HFFc6 (cell line): ENCODE results near the gene HCRT. TPM values are rescaled to one million over a fixed set of nuclear protein-coding genes. Genes with fewer than 3 reads are reported as not detected.
A peak's percentile ranks its signal among the peaks of the same experiment; 100 is the strongest.
"Not testable (repeated sequence)": the region's sequence is repeated elsewhere in the genome, so short reads cannot be mapped to it uniquely, and the experiment has no call there.

Experiments
- DNase-seq: peaks from one replicate; pipeline ENCODE4 v3.0.0-alpha.2; 2018
- H3K27ac Mint-ChIP-seq: 2 replicates; pipeline ENCODE4 v1.8.0; 2020; ENCODE audit warnings: mild to moderate bottlenecking, mixed read lengths
- H3K27me3 Mint-ChIP-seq: 2 replicates; pipeline ENCODE4 v1.8.0; 2021; ENCODE audit warnings: mild to moderate bottlenecking, moderate library complexity, mixed read lengths; ENCODE audit not compliant: insufficient read depth
- H3K36me3 Mint-ChIP-seq: 2 replicates; pipeline ENCODE4 v1.8.0; 2021; ENCODE audit warnings: low read depth, mixed read lengths
- H3K4me1 Mint-ChIP-seq: 2 replicates; pipeline ENCODE4 v1.8.0; 2020; ENCODE audit warnings: low read depth, mixed read lengths
- H3K4me3 Mint-ChIP-seq: 2 replicates; pipeline ENCODE4 v1.8.0; 2020; ENCODE audit warnings: mild to moderate bottlenecking, moderate library complexity, mixed read lengths
- H3K9me3 Mint-ChIP-seq: 2 replicates; pipeline ENCODE4 v1.8.0; 2020; ENCODE audit warnings: mild to moderate bottlenecking, mixed read lengths
- CTCF ChIP-seq: fragments of 200-600 bp; sonication (generic); IDR thresholded peaks from 2 replicates; pipeline ENCODE4 v1.5.0; 2021; ENCODE audit warnings: antibody characterized with exemption, mild to moderate bottlenecking
- total RNA-seq, 6 experiments: library from RNA; stranded (reverse); fragmentation: NEBNext Ultra II Directional; extraction: Animal tissue kit (Norgen Biotek cat#: 25700); gene quantifications; 2 replicates in 1 of 6; 3 replicates in 5 of 6; pipeline ENCODE4 v1.2.3, GENCODE V29; 2021

The HCRT gene
- total RNA-seq, 6 experiments from 2014 or later: not detected

GRCh38 chr17:42225646-42226045, 40.4 kb upstream of the HCRT start:
- Mint-ChIP-seq H3K4me3 (no peak overlapping the region), H3K4me1 (peaks cover 24% of the 10 kb centered on the region), H3K36me3 (peaks cover 10% of the 10 kb centered on the region)

GRCh38 chr17:42224651-42225050, 39.4 kb upstream of the HCRT start:
- no peak for DNase-seq
- H3K27ac Mint-ChIP-seq: no peak overlapping the region
- H3K27me3 Mint-ChIP-seq: no peaks in the 10 kb centered on the region; the same call in 1 of the 2 replicates
- H3K36me3 Mint-ChIP-seq: peaks cover 10% of the 10 kb centered on the region
- TF ChIP-seq CTCF: no peak
- H3K4me3 Mint-ChIP-seq: no peak overlapping the region
- no peaks in the 10 kb centered on the region for H3K9me3 Mint-ChIP-seq
- H3K4me1 Mint-ChIP-seq: peaks cover 24% of the 10 kb centered on the region

More at GRCh38 chr17:42225646-42226045, 40.4 kb upstream of the HCRT start:
- Mint-ChIP-seq H3K27ac (no peak overlapping the region), H3K9me3 (no peaks in the 10 kb centered on the region), H3K27me3 (no peaks in the 10 kb centered on the region; the same call in 1 of the 2 replicates)
- no peak for DNase-seq
- no peak for TF ChIP-seq CTCF

- Mint-ChIP-seq H3K4me1 (peaks cover 9% of the 10 kb centered on the region), H3K4me3 (no peak overlapping the region), H3K9me3 (no peaks in the 10 kb centered on the region), H3K27ac (no peak overlapping the region), H3K27me3 (no peaks in the 10 kb centered on the region; the same call in 1 of the 2 replicates), H3K36me3 (peaks cover 10% of the 10 kb centered on the region)
- TF ChIP-seq CTCF: peak; percentile 75
- peak; percentile 35 for DNase-seq
These were observed 36.9 kb upstream of the HCRT start for GRCh38 chr17:42221886-42222745.

GRCh38 chr17:42219280-42219679, 34.0 kb upstream of the HCRT start:
- not testable (repeated sequence) for H3K4me3 Mint-ChIP-seq, H3K27me3 Mint-ChIP-seq, H3K36me3 Mint-ChIP-seq, H3K9me3 Mint-ChIP-seq, H3K27ac Mint-ChIP-seq, DNase-seq, H3K4me1 Mint-ChIP-seq

GRCh38 chr17:42214156-42214555, 28.9 kb upstream of the HCRT start:
- Mint-ChIP-seq H3K4me3 (no peak overlapping the region), H3K36me3 (peaks cover 9% of the 10 kb centered on the region), H3K27ac (no peak overlapping the region), H3K4me1 (no peaks in the 10 kb centered on the region), H3K9me3 (no peaks in the 10 kb centered on the region), H3K27me3 (no peaks in the 10 kb centered on the region; the same call in 1 of the 2 replicates)
- no peak for TF ChIP-seq CTCF
- DNase-seq: no peak

- H3K36me3 Mint-ChIP-seq: peaks cover 12% of the 10 kb centered on the region
- H3K4me3 Mint-ChIP-seq: no peak overlapping the region
- H3K4me1 Mint-ChIP-seq: no peaks in the 10 kb centered on the region
- DNase-seq: no peak
- H3K9me3 Mint-ChIP-seq: no peaks in the 10 kb centered on the region
- H3K27me3 Mint-ChIP-seq: no peaks in the 10 kb centered on the region; the same call in 1 of the 2 replicates
- H3K27ac Mint-ChIP-seq: no peak overlapping the region
- TF ChIP-seq CTCF: no peak
These were observed 27.1 kb upstream of the HCRT start for GRCh38 chr17:42212382-42212781.

GRCh38 chr17:42211921-42212341, 26.7 kb upstream of the HCRT start:
- H3K4me3 Mint-ChIP-seq, DNase-seq, H3K9me3 Mint-ChIP-seq, H3K27ac Mint-ChIP-seq, H3K4me1 Mint-ChIP-seq, H3K27me3 Mint-ChIP-seq: not testable (repeated sequence)
- H3K36me3 Mint-ChIP-seq: peaks cover 12% of the 10 kb centered on the region
